ENCODE data around the gene LRRC4C. TPM values are rescaled to one million over a fixed set of nuclear protein-coding genes. Genes with fewer than 3 reads are reported as not detected.

The LRRC4C gene
- total RNA-seq, 4 donors from 2014 or later: 0.40 to 1.7 TPM; not detected in 2

- DNase-seq: no peak
- no peaks in the 10 kb centered on the region for H3K36me3 ChIP-seq
- H3K4me3 ChIP-seq: no peak overlapping the region
- no peaks in the 10 kb centered on the region for H3K4me1 ChIP-seq
- H3K9me3 ChIP-seq: no peaks in the 10 kb centered on the region
- TF ChIP-seq POLR2A (IDR thresholded peaks at IDR 0.05): no peak
- TF ChIP-seq, protein P1, sequence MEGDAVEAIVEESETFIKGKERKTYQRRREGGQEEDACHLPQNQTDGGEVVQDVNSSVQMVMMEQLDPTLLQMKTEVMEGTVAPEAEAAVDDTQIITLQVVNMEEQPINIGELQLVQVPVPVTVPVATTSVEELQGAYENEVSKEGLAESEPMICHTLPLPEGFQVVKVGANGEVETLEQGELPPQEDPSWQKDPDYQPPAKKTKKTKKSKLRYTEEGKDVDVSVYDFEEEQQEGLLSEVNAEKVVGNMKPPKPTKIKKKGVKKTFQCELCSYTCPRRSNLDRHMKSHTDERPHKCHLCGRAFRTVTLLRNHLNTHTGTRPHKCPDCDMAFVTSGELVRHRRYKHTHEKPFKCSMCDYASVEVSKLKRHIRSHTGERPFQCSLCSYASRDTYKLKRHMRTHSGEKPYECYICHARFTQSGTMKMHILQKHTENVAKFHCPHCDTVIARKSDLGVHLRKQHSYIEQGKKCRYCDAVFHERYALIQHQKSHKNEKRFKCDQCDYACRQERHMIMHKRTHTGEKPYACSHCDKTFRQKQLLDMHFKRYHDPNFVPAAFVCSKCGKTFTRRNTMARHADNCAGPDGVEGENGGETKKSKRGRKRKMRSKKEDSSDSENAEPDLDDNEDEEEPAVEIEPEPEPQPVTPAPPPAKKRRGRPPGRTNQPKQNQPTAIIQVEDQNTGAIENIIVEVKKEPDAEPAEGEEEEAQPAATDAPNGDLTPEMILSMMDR (IDR thresholded peaks at IDR 0.05): no peak
- H3K27ac ChIP-seq: no peak overlapping the region
- H3K27me3 ChIP-seq: no peaks in the 10 kb centered on the region
Observed at GRCh38 chr11:40118780-40119179, 1340.7 kb downstream of the LRRC4C start.

- no peak for DNase-seq
- H3K36me3 ChIP-seq: no peaks in the 10 kb centered on the region
- H3K27me3 ChIP-seq: no peaks in the 10 kb centered on the region
- H3K9me3 ChIP-seq: no peaks in the 10 kb centered on the region
- no peaks in the 10 kb centered on the region for H3K4me1 ChIP-seq
- no peak overlapping the region for H3K4me3 ChIP-seq
- no peak for TF ChIP-seq POLR2A (IDR thresholded peaks at IDR 0.05)
- TF ChIP-seq, protein P1 (IDR thresholded peaks at IDR 0.05): no peak
- H3K27ac ChIP-seq: no peak overlapping the region
Observed at GRCh38 chr11:40118026-40118425, 1341.4 kb downstream of the LRRC4C start.

GRCh38 chr11:40104941-40105550, 1354.4 kb downstream of the LRRC4C start:
- Histone ChIP-seq H3K27ac (no peak overlapping the region), H3K4me3 (no peak overlapping the region), H3K4me1 (no peaks in the 10 kb centered on the region), H3K9me3 (no peaks in the 10 kb centered on the region), H3K36me3 (no peaks in the 10 kb centered on the region), H3K27me3 (no peaks in the 10 kb centered on the region)
- TF ChIP-seq, protein P1 (IDR thresholded peaks at IDR 0.05): no peak
- no peak for TF ChIP-seq POLR2A (IDR thresholded peaks at IDR 0.05)
- no peak for DNase-seq

DNA sequence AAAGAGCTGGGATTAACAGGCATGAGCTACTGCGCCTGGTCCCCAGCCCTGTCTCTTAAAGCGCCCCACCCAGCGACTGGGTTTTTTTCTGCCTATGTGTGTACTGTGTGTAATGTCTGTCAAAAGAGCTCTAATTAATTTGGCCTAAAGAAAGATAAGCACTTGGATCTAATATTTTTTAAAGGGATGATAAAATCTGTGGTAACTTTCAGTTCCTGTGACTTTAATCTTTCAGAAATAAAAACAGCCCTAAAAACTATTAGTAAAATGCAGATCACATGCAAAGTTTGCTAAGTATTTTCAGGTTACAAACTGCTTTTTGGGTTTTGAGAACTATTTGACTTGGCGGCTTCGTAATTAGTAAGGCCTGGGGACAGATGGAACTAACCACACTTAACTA, 1358.7 kb downstream of the LRRC4C start:
- no peak for TF ChIP-seq POLR2A (IDR thresholded peaks at IDR 0.05)
- TF ChIP-seq, protein P1 (IDR thresholded peaks at IDR 0.05): no peak
- no peak overlapping the region for H3K27ac ChIP-seq
- H3K9me3 ChIP-seq: no peaks in the 10 kb centered on the region
- H3K27me3 ChIP-seq: no peaks in the 10 kb centered on the region
- H3K4me1 ChIP-seq: no peaks in the 10 kb centered on the region
- DNase-seq: no peak
- H3K36me3 ChIP-seq: no peaks in the 10 kb centered on the region
- H3K4me3 ChIP-seq: no peak overlapping the region

DNA sequence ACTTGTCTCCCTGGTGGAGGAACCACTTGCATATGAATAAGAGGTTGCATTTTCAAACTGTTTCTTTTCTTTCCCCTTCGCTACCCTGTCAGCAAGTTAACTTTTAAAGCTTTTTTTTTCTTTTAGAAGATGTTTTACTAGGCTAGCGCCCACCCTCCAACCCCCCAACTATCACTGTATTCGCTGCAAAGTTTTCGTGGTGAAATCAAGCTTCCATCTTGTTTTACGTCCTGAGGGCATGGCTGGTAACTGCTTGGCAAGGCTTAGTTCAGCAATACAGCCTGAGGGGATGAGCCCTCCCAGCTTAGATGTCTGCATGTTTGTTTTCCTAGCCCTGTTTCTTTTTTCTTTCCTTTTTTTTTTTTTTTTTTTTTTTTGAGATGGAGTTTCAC, 1359.3 kb downstream of the LRRC4C start:
- Histone ChIP-seq H3K9me3 (no peaks in the 10 kb centered on the region), H3K36me3 (no peaks in the 10 kb centered on the region), H3K27ac (no peak overlapping the region), H3K4me3 (no peak overlapping the region), H3K27me3 (no peaks in the 10 kb centered on the region), H3K4me1 (no peaks in the 10 kb centered on the region)
- no peak for DNase-seq
- TF ChIP-seq POLR2A (IDR thresholded peaks at IDR 0.05): no peak
- TF ChIP-seq, protein P1 (IDR thresholded peaks at IDR 0.05): no peak

All from Peyer's patch (tissue), 4 donors.